Activated effector memory CD4-positive, alpha-beta T cell treated with Interleukin-2 at 50 U/mL for 16 hours (primary cell): ENCODE data around the gene PA2G4.
"Not testable (repeated sequence)": the region's sequence is repeated elsewhere in the genome, so short reads cannot be mapped to it uniquely, and the experiment has no call there.

Source experiments
- DNase-seq: peaks from one replicate; pipeline ENCODE4 v3.0.0-alpha.2; 2020

The PA2G4 gene

GRCh38 chr12:56104109-56104814 is at the start of gene PA2G4:
PA2G4 (plus strand) TSS chr12:56104559; CDS start chr12:56104738, 179 bp downstream.
- peak; percentile 97 for DNase-seq

- not testable (repeated sequence) for DNase-seq
These were observed 44.4 kb upstream of the PA2G4 start for GRCh38 chr12:56059964-56060363.

GRCh38 chr12:56061982-56062381 is 42.4 kb upstream of the PA2G4 start:
- no peak for DNase-seq

- DNase-seq: no peak
These were observed 41.4 kb upstream of the PA2G4 start for GRCh38 chr12:56062996-56063395.

DNA sequence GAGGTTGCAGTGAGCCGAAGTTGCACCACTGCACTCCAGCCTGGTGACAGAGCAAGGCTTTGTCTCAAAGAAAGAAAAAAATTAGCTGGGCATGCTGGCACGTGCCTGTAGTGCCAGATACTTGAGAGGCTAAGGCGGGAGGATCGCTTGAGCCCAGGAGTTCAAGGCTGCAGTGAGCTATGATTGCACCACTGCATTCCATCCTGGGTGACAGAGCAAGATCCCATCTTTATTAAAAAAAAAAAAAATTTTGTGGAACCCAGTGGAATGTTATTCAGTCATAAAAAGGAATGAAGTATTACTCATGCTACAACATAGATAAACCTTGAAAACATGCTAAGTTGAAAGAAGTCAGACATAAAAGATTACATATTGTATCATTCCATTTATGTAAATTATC is 32.7 kb upstream of the PA2G4 start:
- no peak for DNase-seq

DNA sequence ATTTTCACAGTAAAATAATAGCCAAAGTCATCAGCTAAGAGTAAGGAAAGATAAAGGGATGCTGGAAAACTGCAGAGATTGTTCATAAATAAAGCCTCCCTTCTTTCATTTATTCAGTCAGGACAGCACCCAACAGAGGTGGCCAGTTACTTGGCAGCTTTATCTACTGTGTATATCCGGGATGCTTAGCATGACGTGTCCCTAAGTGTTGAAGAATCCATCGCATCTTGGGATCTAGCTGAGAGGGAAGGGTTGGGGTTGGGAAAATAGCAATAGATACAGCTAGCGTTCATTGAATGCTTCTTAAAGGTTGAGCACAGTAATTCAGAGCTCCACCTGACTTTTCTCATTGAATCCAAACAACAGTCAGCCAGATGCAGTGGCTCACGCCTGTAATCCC is 30.0 kb upstream of the PA2G4 start:
- no peak for DNase-seq

GRCh38 chr12:56077966-56078365 is 26.4 kb upstream of the PA2G4 start:
- DNase-seq: not testable (repeated sequence)

DNA sequence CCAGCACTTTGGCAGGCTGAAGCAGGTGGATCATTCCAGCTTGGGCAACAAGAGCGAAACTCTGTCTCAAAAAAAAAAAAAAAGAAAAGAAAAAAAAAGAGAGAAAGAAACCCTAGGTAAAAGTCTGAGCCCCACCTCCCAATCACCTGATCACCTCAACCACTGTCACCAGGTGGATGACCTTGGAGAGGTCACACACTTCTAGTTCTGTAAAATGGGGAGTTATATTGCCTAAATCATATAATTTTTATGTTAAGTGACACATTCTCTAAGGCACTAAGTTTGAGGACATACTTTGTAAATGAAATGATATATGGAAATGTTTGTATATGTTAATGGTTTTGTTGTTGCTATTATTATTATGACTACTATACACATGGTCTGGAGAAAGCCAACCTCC is 25.9 kb upstream of the PA2G4 start:
- no peak for DNase-seq

- DNase-seq: peak; percentile 34
These were observed 25.2 kb upstream of the PA2G4 start for GRCh38 chr12:56078931-56079722.

DNA sequence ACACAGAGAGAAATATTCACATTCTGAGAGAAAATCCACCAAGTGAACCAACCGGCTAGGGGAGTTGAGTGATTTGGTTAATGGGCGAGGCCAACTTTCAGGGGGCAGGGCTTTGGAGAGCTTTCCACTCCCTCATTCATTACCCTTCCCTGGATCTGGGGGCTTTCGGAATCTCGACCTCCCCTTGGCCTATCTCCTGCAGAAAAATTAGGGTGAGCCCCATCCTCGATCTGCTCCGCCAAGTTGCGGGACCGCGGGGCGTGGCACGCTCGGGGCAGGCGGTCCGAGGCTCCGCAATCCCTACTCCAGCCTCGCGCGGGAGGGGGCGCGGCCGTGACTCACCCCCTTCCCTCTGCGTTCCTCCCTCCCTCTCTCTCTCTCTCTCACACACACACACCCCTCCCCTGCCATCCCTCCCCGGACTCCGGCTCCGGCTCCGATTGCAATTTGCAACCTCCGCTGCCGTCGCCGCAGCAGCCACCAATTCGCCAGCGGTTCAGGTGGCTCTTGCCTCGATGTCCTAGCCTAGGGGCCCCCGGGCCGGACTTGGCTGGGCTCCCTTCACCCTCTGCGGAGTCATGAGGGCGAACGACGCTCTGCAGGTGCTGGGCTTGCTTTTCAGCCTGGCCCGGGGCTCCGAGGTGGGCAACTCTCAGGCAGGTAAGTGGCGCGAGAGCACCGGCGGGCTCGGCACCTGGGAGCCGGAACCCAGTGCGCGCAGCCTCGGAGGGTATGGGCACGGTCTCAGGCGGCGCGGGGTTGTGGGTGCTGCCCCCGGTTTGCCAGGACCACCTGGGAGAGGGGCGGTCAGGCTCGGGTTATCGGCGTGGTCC is 24.4 kb upstream of the PA2G4 start, which contains the start of gene ERBB3:
TSS of gene ERBB3 (plus strand) at position 443 of the 833 bp plus-strand sequence. CDS start at position 579, 136 bp downstream.
- peak; percentile 57 for DNase-seq

- no peak for DNase-seq
These were observed 23.7 kb upstream of the PA2G4 start for GRCh38 chr12:56080556-56081138.

DNA sequence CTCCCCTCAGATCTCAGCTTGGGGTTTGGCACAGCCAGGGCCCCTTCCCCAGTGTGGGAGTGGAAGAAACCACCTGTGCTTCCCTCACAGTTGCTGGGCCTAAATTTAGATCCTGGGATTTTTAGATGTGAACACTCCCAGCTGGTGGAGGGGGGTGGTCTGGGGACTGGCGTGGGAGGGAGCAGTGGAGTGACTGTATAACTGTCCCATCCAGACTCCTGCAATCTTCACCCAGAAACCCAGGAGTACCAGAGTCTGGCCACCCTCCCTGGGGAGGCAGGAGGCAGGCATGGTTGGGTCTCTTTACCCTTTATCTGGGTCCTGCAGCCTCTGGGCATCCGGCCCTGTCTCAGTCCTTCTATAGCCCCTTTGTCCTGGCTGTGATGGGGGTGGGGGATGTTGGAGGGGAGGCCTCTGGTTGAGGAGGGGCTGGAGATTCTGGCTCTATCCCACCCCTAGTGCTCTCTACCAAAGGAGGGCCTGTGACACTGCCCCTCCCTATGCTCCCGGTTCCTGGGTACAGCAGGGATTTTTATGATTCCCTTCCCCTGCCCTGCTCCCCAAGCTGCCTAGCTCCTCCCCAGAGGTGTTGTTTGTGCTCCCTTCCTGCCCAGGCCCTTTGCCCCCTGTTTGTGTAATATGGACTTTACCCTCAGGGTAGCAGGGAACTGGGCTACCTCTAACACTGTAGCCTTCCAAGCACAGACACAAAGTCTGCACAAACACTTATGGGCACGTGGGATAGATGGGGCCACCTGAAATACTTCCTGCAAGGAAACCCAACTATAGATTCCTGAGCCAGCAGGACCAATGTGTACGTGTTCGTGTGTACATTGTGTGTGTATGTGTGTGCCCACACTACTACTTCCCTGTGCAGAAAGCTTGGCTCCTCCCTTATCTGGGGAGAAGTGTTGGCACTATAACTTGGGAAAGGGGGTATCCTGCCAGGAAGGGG is 22.7 kb upstream of the PA2G4 start:
- no peak for DNase-seq

- no peak for DNase-seq
These were observed 22.0 kb upstream of the PA2G4 start for GRCh38 chr12:56082382-56082781.

GRCh38 chr12:56082967-56083366 is 21.4 kb upstream of the PA2G4 start:
- no peak for DNase-seq

DNA sequence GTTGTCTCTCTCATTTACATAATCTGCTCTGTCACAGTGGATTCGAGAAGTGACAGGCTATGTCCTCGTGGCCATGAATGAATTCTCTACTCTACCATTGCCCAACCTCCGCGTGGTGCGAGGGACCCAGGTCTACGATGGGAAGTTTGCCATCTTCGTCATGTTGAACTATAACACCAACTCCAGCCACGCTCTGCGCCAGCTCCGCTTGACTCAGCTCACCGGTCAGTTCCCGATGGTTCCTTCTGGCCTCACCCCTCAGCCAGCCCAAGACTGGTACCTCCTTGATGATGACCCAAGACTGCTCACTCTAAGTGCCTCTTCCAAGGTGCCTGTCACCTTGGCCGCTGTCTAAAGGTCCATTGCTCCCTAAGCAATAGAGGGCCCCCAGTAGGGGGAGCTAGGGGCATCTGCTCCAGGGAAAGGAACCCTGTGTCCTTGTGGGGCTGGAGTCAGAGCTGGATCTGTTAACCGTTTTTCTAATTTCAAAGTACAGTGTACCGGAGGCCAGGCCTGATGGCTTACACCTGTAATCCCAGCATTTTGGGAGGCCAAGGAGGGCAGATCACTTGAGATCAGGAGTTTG is 19.3 kb upstream of the PA2G4 start:
- no peak for DNase-seq

DNA sequence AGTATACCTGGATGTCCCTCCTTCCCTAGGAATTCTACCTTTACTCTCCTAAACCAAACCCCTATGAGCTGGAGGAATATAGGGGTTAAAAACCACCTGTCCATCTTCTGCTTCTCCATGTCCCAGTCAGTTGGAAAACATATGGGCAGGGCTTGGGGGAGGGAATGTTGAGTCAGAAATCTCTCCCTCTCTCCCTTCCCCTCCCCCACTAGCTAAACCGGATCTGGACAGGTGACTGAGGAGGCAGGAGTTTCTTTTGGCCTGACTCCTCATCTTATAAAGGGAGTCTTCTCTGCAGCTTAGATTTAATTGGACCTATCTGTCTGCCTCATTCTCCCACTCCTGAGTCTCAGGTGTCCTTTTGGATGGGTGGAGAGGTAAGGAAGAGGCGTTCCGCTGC is 18.3 kb upstream of the PA2G4 start:
- no peak for DNase-seq

- DNase-seq: no peak
These were observed 17.8 kb upstream of the PA2G4 start for GRCh38 chr12:56086608-56087007.

DNA sequence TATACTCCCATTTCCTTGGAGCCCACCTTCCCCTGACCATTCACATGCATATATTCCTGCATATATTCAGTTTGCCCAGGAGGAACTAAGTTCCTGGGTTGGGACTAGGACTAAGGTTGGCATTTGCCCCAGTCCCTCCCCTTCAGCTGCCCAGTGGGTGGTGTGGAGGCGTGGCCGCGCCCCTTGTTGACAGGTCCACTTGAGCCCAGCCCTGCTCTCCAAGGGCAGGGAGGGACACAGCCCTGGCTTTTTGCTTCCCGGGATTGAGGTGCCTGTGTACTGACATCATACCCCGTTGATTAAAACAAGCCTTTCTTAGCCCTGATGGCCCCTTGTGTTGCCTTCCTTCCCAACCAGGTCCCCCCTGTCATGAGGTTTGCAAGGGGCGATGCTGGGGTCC is 17.1 kb upstream of the PA2G4 start:
- no peak for DNase-seq

DNA sequence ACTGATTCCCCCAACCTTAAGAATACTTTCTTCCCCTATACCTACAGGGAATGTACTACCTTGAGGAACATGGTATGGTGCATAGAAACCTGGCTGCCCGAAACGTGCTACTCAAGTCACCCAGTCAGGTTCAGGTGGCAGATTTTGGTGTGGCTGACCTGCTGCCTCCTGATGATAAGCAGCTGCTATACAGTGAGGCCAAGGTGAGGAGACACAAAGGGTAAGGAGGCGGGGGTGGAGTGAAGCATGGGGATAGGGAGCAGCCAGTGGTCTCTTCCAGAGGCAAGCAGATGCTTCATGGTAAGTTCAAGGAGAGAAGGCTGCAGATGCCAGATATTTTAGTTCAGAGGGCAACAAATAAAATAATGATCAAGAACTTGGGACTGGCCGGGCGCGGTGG is 6.6 kb upstream of the PA2G4 start:
- DNase-seq: no peak

GRCh38 chr12:56098592-56098991 is 5.8 kb upstream of the PA2G4 start:
- no peak for DNase-seq

DNA sequence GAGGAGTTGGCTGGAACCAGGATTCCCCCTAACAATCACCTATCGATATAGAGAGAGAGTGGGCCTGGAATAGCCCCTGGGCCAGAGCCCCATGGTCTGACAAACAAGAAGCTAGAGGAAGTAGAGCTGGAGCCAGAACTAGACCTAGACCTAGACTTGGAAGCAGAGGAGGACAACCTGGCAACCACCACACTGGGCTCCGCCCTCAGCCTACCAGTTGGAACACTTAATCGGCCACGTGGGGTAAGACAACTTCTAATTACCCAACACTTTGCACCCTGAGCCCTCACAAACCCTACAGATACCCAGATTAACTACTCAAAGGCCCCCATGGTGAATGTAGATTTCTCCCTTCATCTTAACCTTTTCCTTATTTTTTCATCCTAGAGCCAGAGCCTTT is 4.6 kb upstream of the PA2G4 start:
- no peak for DNase-seq
